NB4 (cell line): ENCODE measurements around the gene THRAP3.

Experiments
- CTCF ChIP-seq: IDR thresholded peaks from one replicate; pipeline ENCODE4 v1.5.1; 2012; ENCODE audit warnings: low read depth, low read length
- MYC ChIP-seq: IDR thresholded peaks from 2 replicates; pipeline ENCODE4 v1.6.1; 2011; ENCODE audit warnings: low read depth, low read length

- TF ChIP-seq MYC: no peak
- no peak for TF ChIP-seq CTCF
Observed at GRCh38 chr1:36322786-36323635, 98.8 kb downstream of the THRAP3 start.
